Neural cell (in vitro differentiated cells): ENCODE results near the gene EEF1AKMT3. TPM values are rescaled to one million over a fixed set of nuclear protein-coding genes. Genes with fewer than 3 reads are reported as not detected.

Experiments
- H2AFZ ChIP-seq: fragments of 200-600, 300-800 bp; sonication (generic), shearing (Covaris generic); 2 replicates; pipeline ENCODE4 v1.6.0; 2014; ENCODE audit warnings: low read depth, mild to moderate bottlenecking, antibody characterized with exemption, low read length, moderate library complexity
- H3F3A ChIP-seq: fragments of 200-600 bp; shearing (Covaris generic); 2 replicates; pipeline ENCODE4 v1.6.1; 2016; ENCODE audit warnings: mild to moderate bottlenecking, moderate library complexity, mixed read lengths, antibody characterized with exemption, low read length; ENCODE audit not compliant: insufficient read depth, poor library complexity, severe bottlenecking
- H3K27ac ChIP-seq: fragments of 200-600, 300-800 bp; sonication (generic), shearing (Covaris generic); 2 replicates; pipeline ENCODE4 v1.5.1; 2014; ENCODE audit warnings: mild to moderate bottlenecking, low read length, moderate library complexity
- H3K27me3 ChIP-seq: fragments of 300-800, 200-600 bp; sonication (generic), shearing (Covaris generic); 2 replicates; pipeline ENCODE4 v1.6.0; 2014; ENCODE audit warnings: mild to moderate bottlenecking, low read depth, low read length, moderate library complexity; ENCODE audit not compliant: insufficient read depth
- H3K36me3 ChIP-seq: fragments of 300-800, 200-600 bp; sonication (generic), shearing (Covaris generic); 2 replicates; pipeline ENCODE4 v1.5.1; 2014; ENCODE audit warnings: mild to moderate bottlenecking, antibody characterized with exemption, low read length, moderate library complexity; ENCODE audit not compliant: insufficient read depth
- H3K4me2 ChIP-seq: fragments of 300-800, 200-600 bp; sonication (generic), shearing (Covaris generic); 2 replicates; pipeline ENCODE4 v1.6.0; 2014; ENCODE audit warnings: mild to moderate bottlenecking, low read length
- H3K4me3 ChIP-seq: fragments of 300-800, 200-600 bp; sonication (generic), shearing (Covaris generic); 2 replicates; pipeline ENCODE4 v1.5.1; 2014; ENCODE audit warnings: mild to moderate bottlenecking, low read length, moderate library complexity
- H3K79me2 ChIP-seq: fragments of 200-600 bp; shearing (Covaris generic); replicated peaks from 2 replicates; pipeline ENCODE4 v1.6.0; 2014; ENCODE audit warnings: mild to moderate bottlenecking, low read length, moderate library complexity; ENCODE audit not compliant: insufficient read depth
- H3K9ac ChIP-seq: fragments of 300-800, 200-600 bp; sonication (generic), shearing (Covaris generic); 2 replicates; pipeline ENCODE4 v1.6.1; 2016; ENCODE audit warnings: mild to moderate bottlenecking, low read length, mixed read lengths
- H3K9me2 ChIP-seq: fragments of 200-600 bp; shearing (Covaris generic); 2 replicates; pipeline ENCODE4 v1.6.1; 2016; ENCODE audit warnings: mild to moderate bottlenecking, low read length, mixed read lengths; ENCODE audit not compliant: insufficient read depth
- H3K9me3 ChIP-seq: fragments of 200-600, 300-800 bp; sonication (generic), shearing (Covaris generic); 2 replicates; pipeline ENCODE4 v1.6.1; 2016; ENCODE audit warnings: mild to moderate bottlenecking, mixed run types, low read length, moderate library complexity, mixed read lengths
- H4K20me1 ChIP-seq: fragments of 200-600 bp; shearing (Covaris generic); 2 replicates; pipeline ENCODE4 v1.6.1; 2016; ENCODE audit warnings: mild to moderate bottlenecking, mixed run types; ENCODE audit not compliant: insufficient read depth
- CTCF ChIP-seq: fragments of 450-650 bp; IDR thresholded peaks from 2 replicates; pipeline ENCODE4 v1.5.1; 2014; ENCODE audit warnings: antibody characterized with exemption, mild to moderate bottlenecking, moderate library complexity; ENCODE audit not compliant: poor library complexity, severe bottlenecking
- EP300 ChIP-seq: fragments of 450-650 bp; conservative IDR thresholded peaks from 2 replicates; pipeline ENCODE4 v1.6.1; 2014; ENCODE audit warnings: antibody characterized with exemption, mild to moderate bottlenecking, moderate library complexity; ENCODE audit not compliant: poor library complexity, severe bottlenecking
- MXI1 ChIP-seq: fragments of 450-650 bp; conservative IDR thresholded peaks from 2 replicates; pipeline ENCODE4 v1.6.1; 2014; ENCODE audit warnings: antibody characterized with exemption, mild to moderate bottlenecking; ENCODE audit not compliant: poor library complexity, severe bottlenecking
- POLR2AphosphoS5 ChIP-seq: IDR thresholded peaks from 2 replicates; pipeline ENCODE4 v1.6.1; 2012
- RAD21 ChIP-seq: fragments of 450-650 bp; conservative IDR thresholded peaks from 2 replicates; pipeline ENCODE4 v1.6.1; 2014; ENCODE audit warnings: antibody characterized with exemption, mild to moderate bottlenecking, moderate library complexity
- SMC3 ChIP-seq: fragments of 450-650 bp; conservative IDR thresholded peaks from 2 replicates; pipeline ENCODE4 v1.6.1; 2014; ENCODE audit warnings: antibody characterized with exemption, mild to moderate bottlenecking, moderate library complexity; ENCODE audit not compliant: poor library complexity
- TAF1 ChIP-seq: IDR thresholded peaks from 2 replicates; pipeline ENCODE4 v1.6.1; 2012; ENCODE audit warnings: low read depth
- polyA plus RNA-seq: library from polyadenylated mRNA; depleted of rRNA; stranded (reverse); fragments of >200 nt; gene quantifications from 2 replicates; pipeline ENCODE4 v1.2.3, GENCODE V29; 2014
- TF ChIP-seq, protein P1 (sequence below): IDR thresholded peaks from 2 replicates; pipeline ENCODE4 v1.6.1; 2012; ENCODE audit warnings: borderline replicate concordance

The EEF1AKMT3 gene
- polyA plus RNA-seq, 1 donor from 2014 or later = 1.6 TPM

DNA sequence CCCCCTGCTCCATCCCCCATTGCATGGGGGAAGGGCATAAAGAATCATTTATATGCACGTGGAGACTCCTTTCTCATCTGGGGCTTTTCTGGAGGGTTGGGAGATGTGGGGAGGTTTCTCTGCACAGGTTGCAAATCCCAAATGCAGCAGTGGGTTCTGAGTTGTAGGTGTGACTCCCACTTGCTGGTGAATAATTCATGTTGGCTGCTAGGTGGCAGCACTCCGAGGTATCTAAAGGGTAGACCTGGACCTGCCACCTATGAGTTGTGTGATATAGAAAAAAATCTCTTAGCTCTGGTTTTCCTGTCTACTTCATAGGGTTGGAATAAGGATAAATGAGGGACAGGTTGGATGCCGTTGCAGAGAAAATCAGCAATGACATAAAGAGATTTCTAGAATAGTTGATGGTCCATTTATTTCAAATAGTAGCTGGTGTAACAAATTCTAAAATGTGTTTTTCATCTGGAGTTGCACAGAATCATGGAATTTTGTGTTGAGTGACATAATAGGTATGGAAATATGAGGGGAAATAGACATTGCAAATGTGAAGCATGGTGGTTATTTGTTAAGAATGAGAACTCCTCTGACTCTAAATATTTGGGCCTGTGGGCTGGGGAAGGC lies 12.9 kb upstream of the EEF1AKMT3 start:
- no peak overlapping the region for H3K4me3 ChIP-seq
- no peak overlapping the region for H3K4me2 ChIP-seq
- H3K9me3 ChIP-seq = no peaks in the 10 kb centered on the region
- no peaks in the 10 kb centered on the region for H3K79me2 ChIP-seq
- no peaks in the 10 kb centered on the region for H3F3A ChIP-seq
- H3K27ac ChIP-seq = no peak overlapping the region
- H4K20me1 ChIP-seq = no peaks in the 10 kb centered on the region
- no peaks in the 10 kb centered on the region for H3K36me3 ChIP-seq
- no peaks in the 10 kb centered on the region for H3K9me2 ChIP-seq
- no peak overlapping the region for H3K9ac ChIP-seq
- TF ChIP-seq MXI1 (no peak), EP300 (no peak), CTCF (peak; percentile 72), POLR2AphosphoS5 (no peak), SMC3 (peak; percentile 49), RAD21 (peak; percentile 35)
- TF ChIP-seq, protein P1, sequence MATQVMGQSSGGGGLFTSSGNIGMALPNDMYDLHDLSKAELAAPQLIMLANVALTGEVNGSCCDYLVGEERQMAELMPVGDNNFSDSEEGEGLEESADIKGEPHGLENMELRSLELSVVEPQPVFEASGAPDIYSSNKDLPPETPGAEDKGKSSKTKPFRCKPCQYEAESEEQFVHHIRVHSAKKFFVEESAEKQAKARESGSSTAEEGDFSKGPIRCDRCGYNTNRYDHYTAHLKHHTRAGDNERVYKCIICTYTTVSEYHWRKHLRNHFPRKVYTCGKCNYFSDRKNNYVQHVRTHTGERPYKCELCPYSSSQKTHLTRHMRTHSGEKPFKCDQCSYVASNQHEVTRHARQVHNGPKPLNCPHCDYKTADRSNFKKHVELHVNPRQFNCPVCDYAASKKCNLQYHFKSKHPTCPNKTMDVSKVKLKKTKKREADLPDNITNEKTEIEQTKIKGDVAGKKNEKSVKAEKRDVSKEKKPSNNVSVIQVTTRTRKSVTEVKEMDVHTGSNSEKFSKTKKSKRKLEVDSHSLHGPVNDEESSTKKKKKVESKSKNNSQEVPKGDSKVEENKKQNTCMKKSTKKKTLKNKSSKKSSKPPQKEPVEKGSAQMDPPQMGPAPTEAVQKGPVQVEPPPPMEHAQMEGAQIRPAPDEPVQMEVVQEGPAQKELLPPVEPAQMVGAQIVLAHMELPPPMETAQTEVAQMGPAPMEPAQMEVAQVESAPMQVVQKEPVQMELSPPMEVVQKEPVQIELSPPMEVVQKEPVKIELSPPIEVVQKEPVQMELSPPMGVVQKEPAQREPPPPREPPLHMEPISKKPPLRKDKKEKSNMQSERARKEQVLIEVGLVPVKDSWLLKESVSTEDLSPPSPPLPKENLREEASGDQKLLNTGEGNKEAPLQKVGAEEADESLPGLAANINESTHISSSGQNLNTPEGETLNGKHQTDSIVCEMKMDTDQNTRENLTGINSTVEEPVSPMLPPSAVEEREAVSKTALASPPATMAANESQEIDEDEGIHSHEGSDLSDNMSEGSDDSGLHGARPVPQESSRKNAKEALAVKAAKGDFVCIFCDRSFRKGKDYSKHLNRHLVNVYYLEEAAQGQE = no peak
- H3K27me3 ChIP-seq = peaks cover 22% of the 10 kb centered on the region
- H2AFZ ChIP-seq = no peak overlapping the region

DNA sequence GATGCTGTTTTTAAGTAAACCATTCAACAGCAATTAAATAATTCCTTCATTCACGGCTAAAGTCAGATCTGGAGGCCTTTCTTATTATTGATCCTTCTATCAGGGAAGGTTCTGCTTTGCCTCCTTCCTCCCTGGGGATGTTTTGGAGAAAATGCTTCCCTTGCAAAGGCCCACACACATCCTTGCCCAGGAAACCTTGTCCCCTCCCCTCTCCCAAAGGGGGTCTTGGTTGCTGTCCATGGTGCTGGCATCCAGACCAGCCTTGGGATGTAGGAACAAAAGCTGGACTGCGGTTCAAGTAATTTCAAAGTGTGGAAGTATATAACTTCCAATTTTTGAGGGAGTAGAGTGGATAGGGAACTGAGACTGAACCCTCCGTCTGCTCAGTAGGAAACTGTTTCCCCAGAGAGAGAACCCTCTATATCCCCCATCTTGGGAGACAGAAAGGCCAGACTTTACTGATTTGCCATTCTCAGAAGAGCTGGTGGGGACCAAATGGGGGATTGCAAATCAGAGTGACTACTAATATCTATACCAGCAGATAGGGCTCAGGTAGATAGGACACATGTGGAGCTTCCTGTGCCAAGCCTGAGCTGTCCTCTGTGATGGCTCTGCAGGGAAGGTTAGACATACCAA lies 11.9 kb upstream of the EEF1AKMT3 start:
- Histone ChIP-seq H3K36me3 (no peaks in the 10 kb centered on the region), H3K4me3 (no peak overlapping the region), H3K79me2 (no peaks in the 10 kb centered on the region), H3K9me3 (no peaks in the 10 kb centered on the region), H2AFZ (no peak overlapping the region), H3K27ac (no peak overlapping the region), H3K9ac (no peak overlapping the region), H3K4me2 (no peak overlapping the region), H3F3A (no peaks in the 10 kb centered on the region), H3K27me3 (peaks cover 32% of the 10 kb centered on the region), H4K20me1 (no peaks in the 10 kb centered on the region), H3K9me2 (no peaks in the 10 kb centered on the region)
- TF ChIP-seq SMC3 (no peak), RAD21 (no peak), CTCF (no peak), TAF1 (no peak), EP300 (no peak)
